Measurements from ENCODE around the gene ARFGEF2. TPM values are rescaled to one million over a fixed set of nuclear protein-coding genes. Genes with fewer than 3 reads are reported as not detected.

Gene ARFGEF2
- total and polyA plus RNA-seq, 2 of the 8 experiments (the other 6 are each of a cell fraction or from before 2014, with no cell fraction given), result 8.1 to 21.8 TPM

DNA sequence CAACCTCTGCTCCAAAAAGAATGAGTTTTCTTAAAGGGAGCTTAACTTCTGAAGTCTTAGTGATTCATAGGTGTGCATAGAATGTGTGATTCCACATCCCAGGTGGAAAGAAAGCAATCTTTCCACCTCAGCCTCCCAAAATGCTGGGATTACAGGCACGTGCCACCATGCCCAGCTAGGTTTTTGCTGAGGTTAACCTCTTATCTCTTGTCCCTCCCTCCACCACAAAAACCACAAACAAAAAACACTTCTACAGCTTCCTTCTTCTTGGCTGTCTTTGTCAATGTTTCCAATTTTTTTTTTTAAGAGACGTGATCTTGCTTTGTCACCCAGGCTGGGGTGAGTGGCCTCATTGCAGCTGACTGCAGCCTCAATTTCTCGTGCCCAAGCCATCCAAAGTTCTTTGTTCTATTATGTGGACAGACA lies 116.5 kb downstream of the ARFGEF2 start (continued):
- TF ChIP-seq GABPA (IDR thresholded peaks at IDR 0.05; ENCODE audit: borderline replicate concordance, insufficient read depth, low read length), result no peak
- TF ChIP-seq SRF (IDR thresholded peaks at IDR 0.05; ENCODE audit: low read depth, low read length), result no peak
- TF ChIP-seq SP4 (IDR thresholded peaks at IDR 0.05; ENCODE audit: low read length), result no peak

Data from H1 (cell line).